Left kidney (tissue), 2 donors: ENCODE data around the gene SMAP2. TPM values are rescaled to one million over a fixed set of nuclear protein-coding genes. Genes with fewer than 3 reads are reported as not detected.

ENCODE experiments used
- DNase-seq: peaks from one replicate; pipeline ENCODE4 v3.0.0-alpha.2; 2013
- polyA plus RNA-seq: library from polyadenylated mRNA; unstranded; fragments of 120-200 nt; gene quantifications from one replicate; pipeline ENCODE4 v1.2.1, GENCODE V29; 2013; ENCODE audit not compliant: insufficient read length

SMAP2 gene
- polyA plus RNA-seq, 1 donor, result 27.1 TPM

- DNase-seq, result no peak
These were observed 16.5 kb downstream of the SMAP2 start for GRCh38 chr1:40389871-40390560.

GRCh38 chr1:40390857-40391256, 17.3 kb downstream of the SMAP2 start:
- DNase-seq, result no peak

- no peak for DNase-seq
These were observed 18.2 kb downstream of the SMAP2 start for GRCh38 chr1:40391688-40392145.

- no peak for DNase-seq
These were observed 18.7 kb downstream of the SMAP2 start for GRCh38 chr1:40392221-40392620.

GRCh38 chr1:40393173-40393572, 19.6 kb downstream of the SMAP2 start:
- DNase-seq, result no peak

- DNase-seq, result no peak
These were observed 21.1 kb downstream of the SMAP2 start for GRCh38 chr1:40394491-40395172.

GRCh38 chr1:40395190-40396175, 22.0 kb downstream of the SMAP2 start:
- DNase-seq, result no peak

GRCh38 chr1:40396420-40396819, 22.9 kb downstream of the SMAP2 start:
- DNase-seq, result no peak

- DNase-seq, result no peak
These were observed 23.7 kb downstream of the SMAP2 start for GRCh38 chr1:40397258-40397657.

- DNase-seq, result no peak
These were observed 26.6 kb downstream of the SMAP2 start for GRCh38 chr1:40399984-40400704.

GRCh38 chr1:40401473-40402201, 28.1 kb downstream of the SMAP2 start:
- DNase-seq, result no peak

- peak; percentile 49 for DNase-seq
These were observed 31.3 kb downstream of the SMAP2 start for GRCh38 chr1:40404670-40405462.

GRCh38 chr1:40405812-40406211, 32.3 kb downstream of the SMAP2 start:
- DNase-seq, result no peak

GRCh38 chr1:40407453-40407852, 33.9 kb downstream of the SMAP2 start:
- no peak for DNase-seq

- DNase-seq, result no peak
These were observed 35.9 kb downstream of the SMAP2 start for GRCh38 chr1:40409467-40409866.

- DNase-seq, result peak; percentile 5
These were observed 37.8 kb downstream of the SMAP2 start for GRCh38 chr1:40411294-40411693.

GRCh38 chr1:40411843-40412242, 38.3 kb downstream of the SMAP2 start:
- no peak for DNase-seq

GRCh38 chr1:40413527-40414252, 40.2 kb downstream of the SMAP2 start:
- no peak for DNase-seq

GRCh38 chr1:40414331-40414730, 40.8 kb downstream of the SMAP2 start:
- no peak for DNase-seq

- DNase-seq, result no peak
These were observed 43.2 kb downstream of the SMAP2 start for GRCh38 chr1:40416709-40417108.
